T-cell (primary cell): Measurements from ENCODE around the gene PSME4. TPM values are rescaled to one million over a fixed set of nuclear protein-coding genes. Genes with fewer than 3 reads are reported as not detected.
A peak's percentile ranks its signal among the peaks of the same experiment; 100 is the strongest.
"Not testable (repeated sequence)": the region's sequence is repeated elsewhere in the genome, so short reads cannot be mapped to it uniquely, and the experiment has no call there.

Source experiments
- ATAC-seq, 4 experiments: fragments of 200-7000 bp in 3 of 4; fragments of 150-1000 bp in 1 of 4; cut with Tn5 transposase; replicated peaks in 1 of 4; 1 replicate in 3 of 4; 2 replicates in 1 of 4; pipeline ENCODE4 v1.10.0; 2021; ENCODE audit warnings: moderate library complexity in 3 of 4, mild to moderate bottlenecking in 2 of 4, moderate number of reproducible peaks in 1 of 4
- CTCF ChIA-PET, 2 donors: fragments of 300-600 bp; sonication (Branson Sonifier 250); formaldehyde crosslinking; loops; one replicate each; lab custom pipeline; 2022; ENCODE audit warnings: antibody characterized with exemption in 2 of 2; lab: Charles Lee
- POLR2A ChIA-PET, 2 donors: fragments of 300-600 bp; sonication (Branson Sonifier 250); formaldehyde crosslinking; loops; one replicate each; lab custom pipeline; 2022; ENCODE audit warnings: antibody characterized with exemption in 2 of 2; lab: Charles Lee
- DNase-seq, 35 experiments: peaks; one replicate each; pipeline versions ENCODE4 v3.0.0 to v3.0.0-alpha.2; 2013 to 2023
- H3K27ac ChIP-seq: one replicate; pipeline ENCODE4 v1.5.1; 2013; ENCODE audit warnings: low read length
- H3K27me3 ChIP-seq, 2 experiments: replicated peaks in 1 of 2; 1 replicate in 1 of 2; 2 replicates in 1 of 2; pipeline versions ENCODE4 v1.6.1 to v1.7.0; 2013; ENCODE audit warnings: low read length in 1 of 2, mixed read lengths in 1 of 2; ENCODE audit not compliant: control insufficient read depth in 2 of 2, insufficient read depth in 2 of 2; ENCODE audit errors: extremely low read depth in 1 of 2
- H3K36me3 ChIP-seq, 2 donors: 1 replicate in 1 of 2; 2 replicates in 1 of 2; pipeline versions ENCODE4 v1.6.1 to v1.7.0; 2013; ENCODE audit warnings: low read length in 1 of 2; ENCODE audit not compliant: control insufficient read depth in 2 of 2, insufficient read depth in 1 of 2; ENCODE audit errors: extremely low read depth in 1 of 2
- H3K4me1 ChIP-seq, 2 experiments: 1 replicate in 1 of 2; 2 replicates in 1 of 2; pipeline versions ENCODE4 v1.6.1 to v1.7.0; 2013; ENCODE audit warnings: low read length in 2 of 2, mixed read lengths in 1 of 2; ENCODE audit not compliant: insufficient read depth in 2 of 2, control insufficient read depth in 1 of 2; ENCODE audit errors: extremely low read depth in 1 of 2
- H3K4me3 ChIP-seq, 2 donors: 1 replicate in 1 of 2; 2 replicates in 1 of 2; pipeline versions ENCODE4 v1.5.1 to v1.7.0; 2013; ENCODE audit warnings: mild to moderate bottlenecking in 2 of 2, low read length in 1 of 2, moderate library complexity in 1 of 2; ENCODE audit not compliant: control insufficient read depth in 1 of 2; ENCODE audit errors: extremely low read depth in 1 of 2
- H3K9me3 ChIP-seq: 2 replicates; pipeline ENCODE4 v1.7.0; 2013
- H3K27ac Mint-ChIP-seq, 2 donors: one replicate each; pipeline ENCODE4 v1.8.0; 2020 to 2021; ENCODE audit warnings: mild to moderate bottlenecking in 2 of 2, mixed read lengths in 2 of 2
- H3K27me3 Mint-ChIP-seq, 2 donors: one replicate each; pipeline ENCODE4 v1.8.0; 2021 to 2022; ENCODE audit warnings: mixed read lengths in 2 of 2
- H3K36me3 Mint-ChIP-seq: one replicate; pipeline ENCODE4 v1.8.0; 2021; ENCODE audit warnings: mixed read lengths
- H3K4me1 Mint-ChIP-seq, 3 donors: one replicate each; pipeline ENCODE4 v1.8.0; 2020 to 2022; ENCODE audit warnings: mixed read lengths in 3 of 3, mild to moderate bottlenecking in 1 of 3
- H3K4me3 Mint-ChIP-seq, 3 donors: one replicate each; pipeline ENCODE4 v1.8.0; 2020 to 2022; ENCODE audit warnings: mild to moderate bottlenecking in 3 of 3, mixed read lengths in 3 of 3, moderate library complexity in 3 of 3
- H3K9me3 Mint-ChIP-seq, 3 donors: one replicate each; pipeline ENCODE4 v1.8.0; 2020 to 2022; ENCODE audit warnings: mixed read lengths in 3 of 3
- WGBS: methylation state at CpG from one replicate; pipeline ENCODE4 v1.1.5; 2013; ENCODE audit warnings: missing lambda C conversion rate; ENCODE audit not compliant: insufficient coverage; 5-methylcytosine and 5-hydroxymethylcytosine counted together
- total RNA-seq, 35 experiments: library from RNA in 6 of 35; stranded (reverse) in 6 of 35; fragments of 120-200 nt in 1 of 35; gene quantifications; one replicate each; pipeline versions ENCODE4 v1.2.1 to v1.2.4 and lab custom pipeline; 2013 to 2026

Gene PSME4
- total RNA-seq, 5 donors from 2014 or later (not counting 1 experiment from before 2014, with no cell fraction given): 39.8 to 87.4 (median 44.6) TPM

DNA sequence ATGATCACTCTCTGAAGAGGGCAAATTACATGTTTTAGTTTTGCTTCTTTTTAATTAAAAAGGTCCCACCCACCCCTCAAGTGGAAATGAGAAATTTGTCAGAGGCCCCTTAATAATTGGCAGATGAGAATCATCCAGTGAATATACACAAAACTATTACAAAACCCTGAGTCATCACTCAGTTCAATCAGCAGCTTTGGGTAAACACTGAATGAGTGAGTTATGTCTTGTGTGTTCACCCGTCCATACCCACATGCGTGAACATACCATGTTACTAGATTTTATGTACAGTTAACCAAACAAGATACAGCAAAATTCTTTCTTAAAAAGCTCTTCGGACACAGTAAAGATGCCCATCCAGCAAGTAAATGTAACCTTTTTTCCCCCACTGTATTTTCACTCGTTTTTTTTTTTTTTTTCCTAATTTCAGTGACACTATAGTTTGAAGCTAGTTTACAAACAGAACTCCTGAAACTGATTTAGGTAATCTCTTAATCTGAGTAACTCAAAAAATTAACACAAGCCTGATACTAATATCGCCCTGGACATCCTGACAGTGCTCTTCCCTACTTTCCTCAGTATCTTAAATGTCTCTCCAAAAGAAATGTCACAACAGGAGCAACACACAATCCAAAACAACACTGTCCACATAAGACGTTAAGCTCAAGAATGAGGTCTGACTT, 1.4 kb downstream of the PSME4 start:
- H3K4me3 Mint-ChIP-seq: peak overlapping the region; percentile 89 to 96 (median 92)
- peaks cover 24 to 38% of the 10 kb centered on the region in 2 experiments for H3K4me1 ChIP-seq
- H3K9me3 ChIP-seq: no peaks in the 10 kb centered on the region
- peaks cover 58 to 81% (median 63%) of the 10 kb centered on the region in 3 donors for H3K4me1 Mint-ChIP-seq
- H3K36me3 ChIP-seq: peaks cover 0 to 1% of the 10 kb centered on the region in 2 donors
- no peaks in the 10 kb centered on the region for H3K27me3 Mint-ChIP-seq
- CTCF ChIA-PET: interaction anchor here (0.6 to 1.2 kb wide), 9 partner anchors 10 to 628 kb away, joined by 3 to 9 read pairs (median 4); no protein-coding TSS in a partner anchor
- H3K27ac ChIP-seq: peak overlapping the region; percentile 65
- peak overlapping the region; percentile 80 to 91 for H3K27ac Mint-ChIP-seq
- ATAC-seq (no peak), DNase-seq (peak in 1 of 35 experiments; percentile 44)
- peak overlapping the region; percentile 83 to 100 for H3K4me3 ChIP-seq
- POLR2A ChIA-PET: interaction anchor here (0.6 to 1.5 kb wide), 13 partner anchors 17 to 1649 kb away, joined by 3 to 9 read pairs (median 5); no protein-coding TSS in a partner anchor
- H3K9me3 Mint-ChIP-seq: no peaks in the 10 kb centered on the region
- no peaks in the 10 kb centered on the region for H3K27me3 ChIP-seq
- 10% methylated on average over 4 of the region's 6 CpGs for WGBS
- H3K36me3 Mint-ChIP-seq: peaks cover 20% of the 10 kb centered on the region

DNA sequence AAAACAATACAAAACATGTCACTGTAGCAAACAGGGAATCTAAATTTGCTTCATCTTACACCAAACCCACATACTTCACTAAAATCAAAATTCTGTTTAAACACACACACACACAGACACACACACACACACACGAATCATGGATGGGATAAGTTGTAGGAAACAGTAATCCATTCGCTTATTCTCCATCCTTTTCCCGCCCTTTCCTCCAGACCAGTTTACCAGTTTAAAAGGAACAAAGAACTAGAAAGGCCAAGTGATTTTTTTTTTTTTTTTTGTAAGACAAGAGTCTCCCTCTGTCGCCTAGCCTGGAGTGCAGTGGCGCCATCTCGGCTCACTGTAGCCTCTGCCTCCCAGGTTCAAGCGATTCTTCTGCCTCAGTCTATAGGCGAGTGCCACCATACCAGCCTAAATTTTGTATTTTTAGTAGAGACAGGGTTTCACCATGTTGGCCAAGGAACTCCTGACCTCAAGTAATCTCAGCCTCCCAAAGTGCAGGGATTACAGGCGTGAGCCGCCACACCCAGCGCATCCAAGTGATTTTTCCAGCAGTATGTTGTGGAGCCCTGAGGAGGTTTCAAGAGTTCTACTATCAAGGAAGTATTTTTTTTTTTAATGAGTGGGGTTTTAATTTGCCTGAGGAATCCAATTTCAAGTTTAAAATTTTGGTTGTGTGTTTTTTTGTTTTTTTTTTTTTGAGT, 5.7 kb downstream of the PSME4 start:
- Mint-ChIP-seq H3K36me3 (peaks cover 13% of the 10 kb centered on the region), H3K4me3 (peak overlapping the region in 2 of 3 donors; percentile 13 to 20), H3K4me1 (peaks cover 82 to 90% (median 83%) of the 10 kb centered on the region in 3 donors), H3K27ac (peak overlapping the region in 1 of 2 donors; percentile 23), H3K9me3 (no peaks in the 10 kb centered on the region), H3K27me3 (no peaks in the 10 kb centered on the region)
- no peaks in the 10 kb centered on the region for H3K36me3 ChIP-seq
- no peaks in the 10 kb centered on the region for H3K27me3 ChIP-seq
- peaks cover 31 to 44% of the 10 kb centered on the region in 2 experiments for H3K4me1 ChIP-seq
- DNase-seq (no peak), ATAC-seq (no peak)
- ChIA-PET CTCF (no interaction called here), POLR2A (interaction anchor here in 1 of 2 donors (0.7 kb wide), 1 partner anchor 1664 kb away, joined by 4 read pairs; no protein-coding TSS in a partner anchor)
- 100% methylated on average over 1 of the region's 11 CpGs for WGBS
- no peak overlapping the region for H3K27ac ChIP-seq
- no peaks in the 10 kb centered on the region for H3K9me3 ChIP-seq
- H3K4me3 ChIP-seq: no peak overlapping the region

DNA sequence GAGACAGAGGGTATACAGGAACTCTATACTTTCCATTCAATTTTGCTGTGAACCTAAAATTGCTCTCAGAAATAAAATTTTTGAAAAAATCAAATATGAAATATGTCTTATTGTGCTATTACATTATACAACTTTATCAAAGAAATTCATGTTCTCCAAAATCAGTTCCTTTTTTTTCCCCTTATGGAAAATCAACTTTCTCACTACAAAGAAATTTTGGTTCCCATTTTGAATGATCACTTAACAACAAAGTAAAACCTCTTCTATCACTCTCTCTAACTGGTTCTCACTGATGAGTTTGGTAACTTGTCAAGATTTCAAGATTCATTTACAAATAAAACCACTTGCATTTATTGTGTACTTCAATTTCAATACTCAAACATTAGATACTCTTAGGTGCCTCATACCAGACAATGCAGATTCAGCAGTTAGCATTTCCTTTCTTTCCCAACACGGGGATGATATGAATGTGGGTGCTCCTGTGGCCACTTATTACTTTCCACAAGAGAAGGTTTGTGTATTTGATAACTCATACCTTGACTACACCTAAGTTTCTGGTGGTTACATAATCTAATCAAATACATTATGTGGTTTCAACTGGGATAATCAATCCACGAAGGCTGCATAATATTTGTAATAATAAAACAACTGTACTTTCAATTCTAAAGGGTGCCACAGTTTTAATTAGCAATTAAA, 6.4 kb downstream of the PSME4 start:
- Mint-ChIP-seq H3K4me1 (peaks cover 83 to 89% (median 85%) of the 10 kb centered on the region in 3 donors), H3K27me3 (no peaks in the 10 kb centered on the region), H3K27ac (peak overlapping the region; percentile 22 to 47), H3K4me3 (peak overlapping the region in 1 of 3 donors; percentile 20), H3K36me3 (peaks cover 17% of the 10 kb centered on the region), H3K9me3 (no peaks in the 10 kb centered on the region)
- ATAC-seq: no peak
- ChIA-PET CTCF (no interaction called here), POLR2A (no interaction called here)
- H3K27ac ChIP-seq: no peak overlapping the region
- H3K4me3 ChIP-seq: no peak overlapping the region
- no CpG with 5 or more reads among the region's 2 CpGs for WGBS
- no peak for DNase-seq
- peaks cover 31 to 47% of the 10 kb centered on the region in 2 experiments for H3K4me1 ChIP-seq
- no peaks in the 10 kb centered on the region for H3K36me3 ChIP-seq
- H3K27me3 ChIP-seq: no peaks in the 10 kb centered on the region
- H3K9me3 ChIP-seq: no peaks in the 10 kb centered on the region

DNA sequence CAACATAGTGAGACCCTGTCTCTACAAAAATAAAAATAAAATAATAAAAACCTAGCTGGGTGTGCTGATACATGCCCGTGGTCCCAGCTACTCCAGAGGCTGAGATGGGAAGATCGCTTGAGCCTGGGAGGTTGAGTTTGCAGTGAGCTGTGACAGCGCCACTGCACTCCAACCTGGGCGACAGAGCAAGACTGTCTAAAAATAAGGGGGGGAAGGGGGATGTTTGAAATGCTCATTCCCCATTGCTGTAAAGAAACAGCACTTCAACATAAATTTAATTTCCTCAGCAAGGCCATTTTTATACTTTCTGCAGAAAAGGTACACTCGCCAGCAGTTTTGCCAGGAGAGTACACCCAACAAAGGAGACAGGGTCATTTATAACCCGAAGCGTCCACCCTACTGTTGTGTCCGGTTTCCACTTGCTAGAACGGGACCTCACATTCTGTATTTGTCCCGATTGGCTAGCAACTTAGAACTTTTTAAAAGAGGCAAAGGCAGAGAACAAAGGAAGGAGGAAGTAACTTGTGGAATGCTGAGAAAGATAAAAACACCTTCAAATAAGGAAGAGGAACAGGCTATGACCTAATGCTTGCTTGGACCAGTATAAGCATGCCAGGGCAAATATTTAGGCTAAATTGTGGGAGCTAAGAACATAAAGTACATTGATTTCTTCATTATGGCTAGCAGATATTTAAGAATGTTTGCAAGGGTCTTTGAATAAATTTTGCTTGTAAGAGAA, 9.1 kb downstream of the PSME4 start:
- Mint-ChIP-seq H3K4me1 (peaks cover 77 to 79% (median 77%) of the 10 kb centered on the region in 3 donors), H3K27ac (peak overlapping the region; percentile 32 to 52), H3K36me3 (peaks cover 17% of the 10 kb centered on the region), H3K4me3 (peak overlapping the region in 1 of 3 donors; percentile 33)
- H3K27me3 Mint-ChIP-seq, H3K4me3 ChIP-seq, H3K27ac ChIP-seq, H3K9me3 ChIP-seq, CTCF ChIA-PET, DNase-seq, H3K9me3 Mint-ChIP-seq, H3K27me3 ChIP-seq, ATAC-seq, H3K36me3 ChIP-seq: not testable (repeated sequence)
- peaks cover 20 to 39% of the 10 kb centered on the region in 2 experiments for H3K4me1 ChIP-seq
- WGBS: 100% methylated on average over 1 of the region's 10 CpGs
- POLR2A ChIA-PET: interaction anchor here in 1 of 2 donors (0.6 kb wide), 1 partner anchor 9 kb away, joined by 4 read pairs; no protein-coding TSS in a partner anchor

DNA sequence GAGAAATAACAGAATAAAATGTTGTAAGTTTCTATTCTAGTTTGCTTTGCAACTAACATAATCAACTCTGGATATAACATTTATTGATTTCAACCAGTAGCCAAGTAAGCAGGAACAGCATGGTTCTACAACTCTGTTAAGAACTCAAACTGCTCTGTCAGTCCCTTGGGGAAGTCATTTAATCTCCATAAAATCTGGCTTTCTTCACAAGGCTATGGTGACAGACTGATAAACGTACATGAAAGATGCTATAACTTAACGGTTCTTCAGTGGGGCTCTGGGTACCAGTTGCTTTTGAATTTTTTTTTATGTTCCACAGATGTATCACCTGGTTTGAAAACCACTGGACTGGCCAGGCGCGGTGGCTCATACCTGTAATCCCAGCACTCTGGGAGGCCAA, 10.3 kb downstream of the PSME4 start:
- Histone ChIP-seq H3K4me1 (peaks cover 20 to 29% of the 10 kb centered on the region in 2 experiments), H3K9me3 (no peaks in the 10 kb centered on the region), H3K4me3 (no peak overlapping the region), H3K27me3 (no peaks in the 10 kb centered on the region), H3K36me3 (no peaks in the 10 kb centered on the region), H3K27ac (no peak overlapping the region)
- Mint-ChIP-seq H3K4me1 (peaks cover 76 to 78% (median 77%) of the 10 kb centered on the region in 3 donors), H3K9me3 (no peaks in the 10 kb centered on the region), H3K36me3 (peaks cover 17% of the 10 kb centered on the region), H3K27ac (peak overlapping the region in 1 of 2 donors; percentile 48), H3K4me3 (peak overlapping the region in 1 of 3 donors; percentile 33), H3K27me3 (no peaks in the 10 kb centered on the region)
- POLR2A ChIA-PET: interaction anchor here in 1 of 2 donors (0.6 kb wide), 1 partner anchor 11 kb away, joined by 3 read pairs; no protein-coding TSS in a partner anchor
- ATAC-seq: no peak
- no peak for DNase-seq
- CTCF ChIA-PET: no interaction called here
- 63% methylated on average over 4 of the region's 4 CpGs for WGBS
